Loucy (cell line): ENCODE data around the gene MRAP.

Experiments used
- H2AFZ ChIP-seq: fragments of 200-600 bp; sonication (generic); 2 replicates; pipeline ENCODE4 v1.6.0; 2016; ENCODE audit warnings: antibody characterized with exemption, mild to moderate bottlenecking, low read length, moderate library complexity
- H3F3A ChIP-seq: fragments of 200-600 bp; 2 replicates; pipeline ENCODE4 v1.6.0; 2016; ENCODE audit warnings: antibody characterized with exemption, low read depth, mild to moderate bottlenecking
- H3K27me3 ChIP-seq: fragments of 200-600 bp; sonication (generic); 2 replicates; pipeline ENCODE4 v1.6.1; 2014; ENCODE audit warnings: low read length, mild to moderate bottlenecking; ENCODE audit not compliant: insufficient read depth, poor library complexity, severe bottlenecking
- H3K36me3 ChIP-seq: fragments of 200-600 bp; sonication (generic); 2 replicates; pipeline ENCODE4 v1.6.1; 2016; ENCODE audit warnings: low read length; ENCODE audit not compliant: insufficient read depth
- H3K4me1 ChIP-seq: fragments of 200-600 bp; sonication (generic); 2 replicates; pipeline ENCODE4 v1.5.1; 2014; ENCODE audit warnings: low read length, mild to moderate bottlenecking; ENCODE audit not compliant: insufficient read depth, poor library complexity, severe bottlenecking
- H3K4me2 ChIP-seq: fragments of 200-600 bp; sonication (generic); 2 replicates; pipeline ENCODE4 v1.6.0; 2014; ENCODE audit warnings: antibody characterized with exemption, low read length, low read depth, mild to moderate bottlenecking; ENCODE audit not compliant: poor library complexity, severe bottlenecking
- H3K4me3 ChIP-seq: fragments of 200-600 bp; sonication (generic); 2 replicates; pipeline ENCODE4 v1.5.1; 2014; ENCODE audit warnings: low read length, mild to moderate bottlenecking, mixed read lengths; ENCODE audit not compliant: poor library complexity, severe bottlenecking
- H3K79me2 ChIP-seq: fragments of 200-600 bp; sonication (generic); 2 replicates; pipeline ENCODE4 v1.6.1; 2014; ENCODE audit warnings: low read length; ENCODE audit not compliant: insufficient read depth
- H3K9ac ChIP-seq: fragments of 200-600 bp; sonication (generic); 2 replicates; pipeline ENCODE4 v1.6.0; 2014; ENCODE audit warnings: mild to moderate bottlenecking, low read depth, low read length, moderate library complexity; ENCODE audit not compliant: poor library complexity, severe bottlenecking
- H3K9me2 ChIP-seq: fragments of 200-600 bp; sonication (generic); replicated peaks from 2 replicates; pipeline ENCODE4 v1.6.1; 2016; ENCODE audit warnings: low read depth, low read length, mixed read lengths
- H3K9me3 ChIP-seq: fragments of 200-600 bp; sonication (generic); 2 replicates; pipeline ENCODE4 v1.6.1; 2014; ENCODE audit warnings: mild to moderate bottlenecking, antibody characterized with exemption, low read length, low read depth; ENCODE audit not compliant: insufficient read depth
- H4K20me1 ChIP-seq: fragments of 200-600 bp; sonication (generic); 2 replicates; pipeline ENCODE4 v1.6.0; 2014; ENCODE audit warnings: antibody characterized with exemption, low read length, mild to moderate bottlenecking; ENCODE audit not compliant: insufficient read depth, poor library complexity, severe bottlenecking
- EZH2phosphoT487 ChIP-seq: fragments of 200-600 bp; IDR thresholded peaks from 2 replicates; pipeline ENCODE4 v1.6.1; 2018; ENCODE audit warnings: antibody characterized with exemption, mild to moderate bottlenecking, moderate library complexity, borderline replicate concordance
- TF ChIP-seq, protein P1 (sequence below): fragments of 200-600 bp; sonication (generic); conservative IDR thresholded peaks from 2 replicates; pipeline ENCODE4 v1.5.1; 2014; ENCODE audit warnings: mild to moderate bottlenecking, antibody characterized with exemption, low read length

Gene MRAP

DNA sequence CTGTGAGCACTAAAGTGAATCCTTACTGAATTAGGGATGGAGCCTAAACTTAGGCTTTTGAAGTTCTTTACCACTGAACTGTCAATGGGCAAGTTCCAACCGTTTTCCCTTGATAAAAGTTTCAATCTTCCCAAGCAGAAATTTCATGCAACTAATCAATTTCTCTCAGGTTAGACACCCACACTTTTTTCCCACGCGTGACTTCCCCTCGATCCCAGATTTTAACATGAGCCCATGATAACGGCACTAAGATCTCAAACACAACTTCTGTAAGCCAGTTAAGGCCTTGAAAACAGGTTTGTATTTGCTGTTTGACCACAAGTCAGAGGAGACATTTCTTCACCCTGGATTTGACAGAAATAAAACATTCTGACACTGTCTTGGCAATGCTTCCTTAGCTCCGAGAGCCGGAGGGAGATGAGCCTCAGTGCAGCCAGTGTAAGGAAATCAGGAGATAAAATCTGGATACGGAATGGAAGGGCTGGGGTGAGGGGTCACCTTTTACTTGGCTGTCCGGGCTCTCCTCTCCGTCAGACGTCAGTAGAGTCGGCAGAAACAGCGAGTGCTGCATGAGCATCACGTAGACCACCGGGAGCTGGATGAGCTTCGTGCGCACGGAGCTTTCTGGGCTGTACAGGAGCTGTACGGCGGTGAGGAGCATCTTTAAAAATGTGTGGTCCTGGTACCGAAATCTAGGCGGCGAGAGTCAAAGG is 39.7 kb downstream of the MRAP start:
- Histone ChIP-seq H3K79me2 (no peaks in the 10 kb centered on the region), H3K36me3 (peaks cover 13% of the 10 kb centered on the region; the same call in 1 of the 2 replicates), H3K9me3 (no peaks in the 10 kb centered on the region), H3F3A (no peaks in the 10 kb centered on the region), H3K4me1 (no peaks in the 10 kb centered on the region), H3K4me3 (no peak overlapping the region), H3K9me2 (no peaks in the 10 kb centered on the region), H2AFZ (no peak overlapping the region), H3K27me3 (no peaks in the 10 kb centered on the region), H4K20me1 (no peaks in the 10 kb centered on the region), H3K4me2 (no peak overlapping the region), H3K9ac (no peak overlapping the region)
- TF ChIP-seq, protein P1, sequence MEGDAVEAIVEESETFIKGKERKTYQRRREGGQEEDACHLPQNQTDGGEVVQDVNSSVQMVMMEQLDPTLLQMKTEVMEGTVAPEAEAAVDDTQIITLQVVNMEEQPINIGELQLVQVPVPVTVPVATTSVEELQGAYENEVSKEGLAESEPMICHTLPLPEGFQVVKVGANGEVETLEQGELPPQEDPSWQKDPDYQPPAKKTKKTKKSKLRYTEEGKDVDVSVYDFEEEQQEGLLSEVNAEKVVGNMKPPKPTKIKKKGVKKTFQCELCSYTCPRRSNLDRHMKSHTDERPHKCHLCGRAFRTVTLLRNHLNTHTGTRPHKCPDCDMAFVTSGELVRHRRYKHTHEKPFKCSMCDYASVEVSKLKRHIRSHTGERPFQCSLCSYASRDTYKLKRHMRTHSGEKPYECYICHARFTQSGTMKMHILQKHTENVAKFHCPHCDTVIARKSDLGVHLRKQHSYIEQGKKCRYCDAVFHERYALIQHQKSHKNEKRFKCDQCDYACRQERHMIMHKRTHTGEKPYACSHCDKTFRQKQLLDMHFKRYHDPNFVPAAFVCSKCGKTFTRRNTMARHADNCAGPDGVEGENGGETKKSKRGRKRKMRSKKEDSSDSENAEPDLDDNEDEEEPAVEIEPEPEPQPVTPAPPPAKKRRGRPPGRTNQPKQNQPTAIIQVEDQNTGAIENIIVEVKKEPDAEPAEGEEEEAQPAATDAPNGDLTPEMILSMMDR: no peak
- TF ChIP-seq EZH2phosphoT487: no peak

DNA sequence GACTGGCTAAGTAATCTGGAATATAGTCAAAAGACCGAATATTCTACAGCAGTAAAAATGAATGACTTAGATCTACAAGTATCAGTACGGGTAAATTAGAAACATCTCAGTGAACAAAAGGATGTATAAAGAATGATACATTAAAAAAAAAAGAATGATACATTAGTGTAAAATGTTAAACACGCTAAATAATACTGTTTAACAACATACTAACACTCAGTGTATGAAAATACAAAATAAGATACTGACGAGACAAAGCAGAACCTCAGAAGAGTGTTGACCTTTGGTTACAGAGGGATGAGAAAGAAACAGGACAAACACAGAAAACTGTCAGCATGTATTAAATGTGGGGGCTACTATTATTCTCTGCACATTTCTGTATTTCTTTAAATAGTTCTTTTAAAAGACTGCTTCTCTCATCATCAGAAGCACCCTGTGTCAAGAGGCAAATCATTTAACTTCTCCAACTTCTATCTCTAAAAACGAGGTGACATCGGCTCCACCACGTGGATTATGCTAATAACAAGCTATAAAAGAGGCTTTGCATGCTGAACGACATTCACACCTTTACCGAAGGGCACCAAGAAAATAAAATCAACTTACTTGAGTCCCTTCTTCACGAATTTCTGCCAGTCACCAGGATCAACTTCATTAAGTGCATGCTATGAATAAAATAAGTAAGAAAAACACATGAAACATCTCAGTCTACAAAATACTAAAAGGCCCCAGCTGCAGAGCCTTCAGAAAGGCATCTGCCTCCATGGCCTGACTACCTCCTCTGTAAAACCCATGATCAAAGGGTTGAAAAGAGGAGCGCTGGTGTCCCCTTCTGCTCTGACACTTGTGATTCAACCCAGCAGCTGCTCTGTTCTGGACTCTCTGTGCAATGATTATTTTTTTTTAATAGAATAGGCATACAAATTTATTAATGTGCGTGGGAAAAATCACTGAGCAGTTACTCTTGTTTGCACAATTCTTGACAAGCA is 42.5 kb downstream of the MRAP start:
- H3K36me3 ChIP-seq: peaks cover 21% of the 10 kb centered on the region; the same call in 1 of the 2 replicates
- H3K9me2 ChIP-seq: no peaks in the 10 kb centered on the region
- no peak overlapping the region for H3K9ac ChIP-seq
- H3K4me2 ChIP-seq: no peak overlapping the region
- H3K27me3 ChIP-seq: no peaks in the 10 kb centered on the region
- no peaks in the 10 kb centered on the region for H3F3A ChIP-seq
- no peaks in the 10 kb centered on the region for H3K79me2 ChIP-seq
- TF ChIP-seq EZH2phosphoT487: no peak
- TF ChIP-seq, protein P1: no peak
- no peak overlapping the region for H3K4me3 ChIP-seq
- no peaks in the 10 kb centered on the region for H4K20me1 ChIP-seq
- 0 out of 2 replicates have a peak, but pooled peaks cover 2% of the 10 kb centered on the region for H3K9me3 ChIP-seq
- no peaks in the 10 kb centered on the region for H3K4me1 ChIP-seq
- H2AFZ ChIP-seq: no peak overlapping the region

DNA sequence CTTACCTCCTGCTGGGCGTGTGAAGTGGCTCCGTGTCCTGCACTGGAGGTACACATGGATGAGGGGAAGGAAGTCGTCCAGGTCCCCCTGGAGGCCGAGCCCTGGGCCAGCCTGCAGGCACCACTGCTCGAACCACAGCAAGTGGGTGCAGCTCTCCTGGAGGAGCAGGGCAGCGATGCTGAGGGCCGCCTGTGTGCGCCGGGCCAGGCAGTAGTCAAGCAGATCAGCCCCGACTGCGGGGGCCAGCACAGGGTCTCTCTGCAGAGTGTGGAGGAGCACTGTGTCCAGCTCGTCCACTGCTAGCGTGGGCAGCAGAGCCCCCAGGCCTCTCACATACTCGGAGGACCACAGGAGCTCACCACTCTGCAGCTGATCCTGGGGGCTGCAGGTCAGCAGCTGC is 48.3 kb downstream of the MRAP start:
- Histone ChIP-seq H3K4me3 (no peak overlapping the region), H3K9me2 (no peaks in the 10 kb centered on the region), H3K4me1 (no peaks in the 10 kb centered on the region), H3K9me3 (0 out of 2 replicates have a peak, but pooled peaks cover 2% of the 10 kb centered on the region), H3K4me2 (no peak overlapping the region), H4K20me1 (no peaks in the 10 kb centered on the region), H2AFZ (no peak overlapping the region), H3K27me3 (no peaks in the 10 kb centered on the region), H3K36me3 (peaks cover 18% of the 10 kb centered on the region; the same call in 1 of the 2 replicates), H3K9ac (no peak overlapping the region), H3F3A (no peaks in the 10 kb centered on the region), H3K79me2 (no peaks in the 10 kb centered on the region)
- TF ChIP-seq, protein P1: no peak
- no peak for TF ChIP-seq EZH2phosphoT487
